Tibial nerve (tissue), 4 donors: ENCODE measurements around the gene SPRED3. TPM values are rescaled to one million over a fixed set of nuclear protein-coding genes. Genes with fewer than 3 reads are reported as not detected.

Experiments used
- DNase-seq, 2 donors: peaks; one replicate each; pipeline ENCODE4 v3.0.0-alpha.2; 2019; ENCODE audit warnings: low spot score in 2 of 2
- H3K27ac ChIP-seq, 4 donors: fragments of 200-600 bp; sonication (generic) in 3 of 4; one replicate each; pipeline ENCODE4 v1.5.1; 2017 to 2019; ENCODE audit warnings: mild to moderate bottlenecking in 1 of 4
- H3K27me3 ChIP-seq, 2 donors: fragments of 200-600 bp; sonication (generic) in 1 of 2; one replicate each; pipeline versions ENCODE4 v1.5.1 to v1.6.0; 2017 to 2019
- H3K36me3 ChIP-seq, 3 donors: fragments of 200-600 bp; sonication (generic); one replicate each; pipeline ENCODE4 v1.5.1; 2018 to 2019
- H3K4me1 ChIP-seq, 4 donors: fragments of 200-600 bp; sonication (generic) in 3 of 4; one replicate each; pipeline ENCODE4 v1.5.1; 2017 to 2019
- H3K4me3 ChIP-seq, 4 donors: fragments of 200-600 bp; sonication (generic) in 3 of 4; one replicate each; pipeline ENCODE4 v1.5.1; 2017 to 2019; ENCODE audit warnings: mild to moderate bottlenecking in 1 of 4, moderate library complexity in 1 of 4
- H3K9me3 ChIP-seq, 4 donors: fragments of 200-600 bp; sonication (generic) in 3 of 4; one replicate each; pipeline ENCODE4 v1.5.1; 2017 to 2019
- CTCF ChIP-seq, 5 experiments: fragments of 200-600 bp in 3 of 5; fragments of 450-650 bp in 2 of 5; sonication (generic) in 3 of 5; IDR thresholded peaks; one replicate each; pipeline ENCODE4 v1.5.1; 2016 to 2019; ENCODE audit warnings: antibody characterized with exemption in 5 of 5, mild to moderate bottlenecking in 3 of 5, moderate library complexity in 2 of 5
- EP300 ChIP-seq, 2 donors: sonication (generic); formaldehyde crosslinking; IDR thresholded peaks; one replicate each; pipeline ENCODE4 v1.6.1; 2017; ENCODE audit warnings: antibody characterized with exemption in 2 of 2, mild to moderate bottlenecking in 1 of 2
- POLR2A ChIP-seq, 2 donors: fragments of 450-650 bp; IDR thresholded peaks; one replicate each; pipeline ENCODE4 v1.6.1; 2017; ENCODE audit warnings: antibody characterized with exemption in 2 of 2, mild to moderate bottlenecking in 2 of 2, moderate library complexity in 2 of 2
- WGBS, 2 donors: methylation state at CpG; one replicate each; pipeline ENCODE4 v1.1.5; 2018; 5-methylcytosine and 5-hydroxymethylcytosine counted together
- total RNA-seq, 4 donors: library from RNA; depleted of rRNA; stranded (reverse); fragments of >200 nt; gene quantifications; one replicate each; pipeline ENCODE4 v1.1.0, GENCODE V29; 2016

The SPRED3 gene
- total RNA-seq, 4 donors from 2014 or later: under 0.01 to 0.60 (median 0.21) TPM; not detected in 1

- DNase-seq: no peak
- 75 to 85% methylated on average over 9 of the region's 9 CpGs for WGBS, 2 donors
- no peak overlapping the region for H3K27ac ChIP-seq
Measured at GRCh38 chr19:38351865-38352395, 36.6 kb upstream of the SPRED3 start.

GRCh38 chr19:38352611-38353010 lies 35.9 kb upstream of the SPRED3 start:
- 63 to 70% methylated on average over 8 of the region's 8 CpGs for WGBS, 2 donors
- no peak for TF ChIP-seq EP300 (IDR thresholded peaks at IDR 0.05)
- no peak for TF ChIP-seq CTCF (IDR thresholded peaks at IDR 0.05)
- no peak for TF ChIP-seq POLR2A (IDR thresholded peaks at IDR 0.05)
- no peak for DNase-seq

More at GRCh38 chr19:38351865-38352395, 36.6 kb upstream of the SPRED3 start:
- Histone ChIP-seq H3K36me3 (no peaks in the 10 kb centered on the region), H3K4me3 (no peak overlapping the region), H3K27me3 (peaks cover 0 to 28% of the 10 kb centered on the region in 2 donors), H3K9me3 (no peaks in the 10 kb centered on the region), H3K4me1 (no peaks in the 10 kb centered on the region)
- TF ChIP-seq POLR2A (IDR thresholded peaks at IDR 0.05) (no peak), EP300 (IDR thresholded peaks at IDR 0.05) (no peak), CTCF (IDR thresholded peaks at IDR 0.05) (no peak)

GRCh38 chr19:38355728-38356725 lies 32.5 kb upstream of the SPRED3 start:
- H3K4me3 ChIP-seq: no peak overlapping the region
- WGBS, 2 donors: 78 to 79% methylated on average over 16 of the region's 16 CpGs
- H3K9me3 ChIP-seq: no peaks in the 10 kb centered on the region
- H3K27ac ChIP-seq: no peak overlapping the region
- DNase-seq: no peak
- peaks cover 0 to 54% of the 10 kb centered on the region in 2 donors for H3K27me3 ChIP-seq
- TF ChIP-seq EP300 (IDR thresholded peaks at IDR 0.05) (no peak), POLR2A (IDR thresholded peaks at IDR 0.05) (no peak), CTCF (IDR thresholded peaks at IDR 0.05) (no peak)
- H3K4me1 ChIP-seq: peaks cover 0 to under 1% (median 0%) of the 10 kb centered on the region in 4 donors
- no peaks in the 10 kb centered on the region for H3K36me3 ChIP-seq

More at GRCh38 chr19:38352611-38353010, 35.9 kb upstream of the SPRED3 start:
- Histone ChIP-seq H3K27me3 (peaks cover 0 to 29% of the 10 kb centered on the region in 2 donors), H3K27ac (no peak overlapping the region), H3K9me3 (no peaks in the 10 kb centered on the region), H3K36me3 (no peaks in the 10 kb centered on the region), H3K4me3 (no peak overlapping the region), H3K4me1 (no peaks in the 10 kb centered on the region)

GRCh38 chr19:38358071-38358470 lies 30.4 kb upstream of the SPRED3 start:
- WGBS, 2 donors: 29 to 40% methylated on average over 5 of the region's 5 CpGs
- H3K27me3 ChIP-seq: peaks cover 0 to 68% of the 10 kb centered on the region in 2 donors
- H3K9me3 ChIP-seq: no peaks in the 10 kb centered on the region
- no peak for DNase-seq
- H3K4me1 ChIP-seq: peaks cover 0 to 21% (median 12%) of the 10 kb centered on the region in 4 donors
- no peak for TF ChIP-seq POLR2A (IDR thresholded peaks at IDR 0.05)
- no peak for TF ChIP-seq EP300 (IDR thresholded peaks at IDR 0.05)
- no peak for TF ChIP-seq CTCF (IDR thresholded peaks at IDR 0.05)
- H3K36me3 ChIP-seq: no peaks in the 10 kb centered on the region
- no peak overlapping the region for H3K4me3 ChIP-seq
- H3K27ac ChIP-seq: no peak overlapping the region
